ENCODE measurements around the gene CD38.
"Not testable (repeated sequence)": the region's sequence is repeated elsewhere in the genome, so short reads cannot be mapped to it uniquely, and the experiment has no call there.

CD38 gene

DNA sequence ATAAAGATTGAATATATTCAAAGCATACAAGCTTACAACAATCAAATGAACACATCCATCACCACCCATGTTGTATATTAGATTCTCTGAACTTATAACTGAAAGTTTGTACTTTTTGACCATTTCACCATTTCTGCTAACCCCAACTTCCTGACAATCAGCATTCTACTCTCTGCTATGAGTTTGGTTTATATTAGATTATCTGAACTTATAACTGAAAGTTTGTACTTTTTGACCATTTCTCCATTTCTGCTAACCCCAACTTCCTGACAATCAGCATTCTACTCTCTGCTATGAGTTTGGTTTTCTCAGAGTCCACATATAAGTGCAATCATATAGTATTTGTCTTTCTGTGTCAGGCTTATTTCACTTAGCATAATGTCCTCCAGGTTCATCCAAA, 15.7 kb upstream of the CD38 start:
- not testable (repeated sequence) for DNase-seq (ENCODE audit: low read depth)

DNA sequence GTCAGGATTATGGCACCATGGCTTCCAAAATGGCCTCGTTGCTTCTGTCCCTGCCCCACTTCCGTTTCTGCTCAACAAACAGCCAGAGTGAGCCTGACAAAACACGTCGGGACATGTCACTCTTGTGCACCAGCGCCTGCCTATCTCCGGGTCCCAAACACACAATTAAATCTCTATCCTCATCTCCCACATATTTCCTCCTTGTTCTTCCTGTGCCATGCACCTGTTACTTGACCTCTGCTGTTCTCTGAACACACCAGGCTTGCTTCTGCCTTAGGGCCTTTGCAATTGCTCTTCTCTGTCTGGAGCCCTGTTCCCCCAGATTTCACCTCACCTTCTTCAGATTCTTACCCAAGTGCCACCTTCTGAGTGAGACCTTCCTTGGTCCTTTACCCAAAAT, 12.7 kb upstream of the CD38 start:
- DNase-seq (ENCODE audit: low read depth) = no peak

GRCh38 chr4:15765910-15766697, 12.0 kb upstream of the CD38 start:
- no peak for DNase-seq (ENCODE audit: low read depth)

- no peak for DNase-seq (ENCODE audit: low read depth)
Measured at GRCh38 chr4:15766821-15767220, 11.3 kb upstream of the CD38 start.

DNA sequence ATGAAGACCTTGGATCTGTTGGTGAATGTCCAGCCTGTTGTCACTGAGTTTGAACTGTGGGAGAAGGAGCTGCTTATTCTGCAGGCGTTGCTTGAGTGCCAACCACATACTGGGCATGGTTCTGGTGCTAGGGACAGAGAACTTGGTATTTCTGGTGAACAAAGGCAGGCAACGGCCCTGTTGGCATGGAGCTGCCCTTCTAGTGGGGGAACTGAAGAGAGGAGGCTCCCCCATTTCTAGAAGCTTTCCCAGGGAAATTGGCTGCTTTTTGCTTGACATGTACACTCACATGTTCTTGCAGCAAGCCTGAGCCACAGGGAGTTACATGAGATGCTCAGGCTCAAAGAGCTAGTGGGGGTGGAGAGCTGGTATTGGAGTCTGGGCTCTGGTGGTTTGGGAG, 8.9 kb upstream of the CD38 start:
- no peak for DNase-seq (ENCODE audit: low read depth)

DNA sequence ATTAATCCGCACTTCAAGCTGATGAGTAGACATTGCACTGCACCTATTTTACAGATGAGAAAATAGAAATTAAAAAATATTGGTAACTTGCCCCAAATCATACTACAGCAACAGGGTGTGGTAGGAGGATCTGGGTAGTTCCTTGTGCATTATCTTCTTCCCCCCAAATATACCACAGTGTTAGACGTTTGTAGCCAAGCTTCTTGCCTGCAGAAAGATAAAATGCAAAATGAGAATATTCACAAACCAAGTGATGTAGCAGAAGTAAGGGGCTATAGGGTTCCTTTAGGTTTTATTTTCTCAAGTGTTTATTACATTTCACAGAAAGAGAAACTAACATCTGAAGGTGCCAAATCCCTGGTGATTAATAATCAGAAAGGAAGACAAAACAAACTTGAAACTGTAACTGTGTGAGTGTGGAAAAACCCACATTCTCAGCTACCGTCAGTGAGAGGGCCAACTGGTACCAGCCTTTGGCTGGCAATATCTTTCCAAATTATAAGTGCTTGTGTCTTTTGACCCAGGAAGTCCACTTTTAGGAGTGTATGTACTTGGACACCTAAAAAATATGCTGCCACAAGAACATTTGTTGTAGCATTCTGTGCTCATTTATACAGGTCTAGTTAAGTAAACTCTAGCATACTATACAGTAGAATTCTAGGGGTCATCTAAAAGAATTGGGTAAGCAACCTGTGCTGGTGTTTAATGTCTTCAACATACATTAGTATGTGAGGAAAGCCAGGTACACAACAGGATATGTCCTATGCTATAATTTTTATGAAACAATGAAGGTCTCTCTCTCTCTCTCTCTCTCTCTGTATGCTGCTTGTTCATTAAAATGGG, 6.7 kb upstream of the CD38 start:
- no peak for DNase-seq (ENCODE audit: low read depth)

- DNase-seq (ENCODE audit: low read depth) = no peak
Measured at GRCh38 chr4:15774020-15774420, 4.1 kb upstream of the CD38 start.

- DNase-seq (ENCODE audit: low read depth) = no peak
Measured at GRCh38 chr4:15776871-15777648, 1.1 kb upstream of the CD38 start.

DNA sequence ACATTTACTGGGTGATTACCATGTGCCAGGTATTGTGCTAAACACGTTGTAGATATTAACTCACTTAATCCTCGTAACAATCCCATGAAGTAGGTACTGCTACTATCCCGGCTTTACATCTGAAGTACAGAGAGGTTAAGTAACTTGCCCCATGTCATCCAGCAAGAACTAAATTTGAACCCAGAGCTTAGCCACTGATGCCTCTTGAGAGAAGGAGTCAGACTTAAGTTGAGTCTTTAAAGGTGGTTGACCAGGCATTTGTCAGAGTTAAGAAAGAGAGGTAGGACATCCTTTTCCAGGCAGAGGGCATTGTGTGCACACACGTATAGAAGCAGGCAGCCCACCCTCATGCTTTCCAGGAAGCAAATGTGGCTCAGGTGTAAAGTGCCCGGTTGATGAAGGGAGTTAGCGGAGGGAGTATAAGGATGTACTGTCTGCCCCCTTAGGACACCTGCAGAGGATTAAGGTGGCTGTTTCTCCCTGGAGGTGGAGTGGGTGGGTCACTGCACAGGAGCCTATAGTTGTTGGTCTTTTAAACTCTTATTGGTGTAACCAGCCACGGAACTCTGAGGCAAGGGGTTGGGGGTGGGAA, 335 bp upstream of the CD38 start:
- DNase-seq (ENCODE audit: low read depth) = no peak

DNA sequence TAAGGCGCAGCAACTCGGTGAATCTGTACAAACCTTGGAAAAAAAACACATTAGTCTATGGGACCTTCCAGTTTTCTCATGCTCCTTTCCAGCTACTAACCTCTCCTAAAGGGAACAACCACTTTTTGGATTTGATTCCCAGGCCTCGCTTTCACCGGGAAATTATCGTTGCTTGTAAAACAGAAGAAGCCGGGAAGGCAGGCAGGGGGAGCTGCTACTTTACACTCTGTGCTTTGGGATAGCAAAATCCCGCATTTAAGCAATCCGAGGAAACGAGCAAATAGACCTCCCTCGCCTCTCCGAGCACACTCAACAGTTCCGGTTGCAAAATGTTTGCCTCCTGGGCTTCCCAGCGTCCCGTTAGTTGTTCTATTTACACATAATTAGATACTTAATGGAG, 1.2 kb downstream of the CD38 start:
- DNase-seq (ENCODE audit: low read depth) = peak; percentile 33

- DNase-seq (ENCODE audit: low read depth) = no peak
Measured at GRCh38 chr4:15779809-15780208, 1.7 kb downstream of the CD38 start.

DNA sequence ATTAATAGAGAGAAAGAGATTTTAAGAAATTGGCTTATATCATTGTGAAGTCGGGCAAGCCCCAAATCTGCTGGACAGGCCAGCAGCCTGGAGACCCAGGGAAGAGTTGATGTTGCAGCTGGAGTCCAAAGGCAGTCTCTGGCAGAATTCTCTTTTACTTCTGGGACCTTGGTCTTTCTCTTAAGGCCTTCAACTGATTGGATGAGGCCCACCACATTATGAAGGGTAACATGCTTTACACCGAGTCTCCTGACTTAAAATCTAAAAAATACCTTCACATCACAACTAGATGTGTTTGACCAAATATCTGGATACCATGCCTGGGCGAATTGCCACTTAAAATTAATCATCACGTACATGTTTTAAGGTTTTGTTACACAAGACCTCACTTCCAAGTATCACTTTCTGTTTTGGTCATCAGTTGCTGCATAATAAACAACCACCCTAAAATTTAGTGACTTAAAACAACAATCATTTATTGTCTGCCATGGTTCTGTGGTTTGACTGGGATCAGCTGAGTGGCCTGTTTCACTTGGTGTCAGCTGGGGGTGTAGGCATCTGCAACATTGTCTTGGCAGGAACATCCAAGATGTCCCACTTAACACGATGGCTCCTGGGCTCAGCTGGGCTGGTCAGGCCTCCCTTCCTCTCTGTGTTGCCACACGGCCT, 3.4 kb downstream of the CD38 start:
- no peak for DNase-seq (ENCODE audit: low read depth)

DNA sequence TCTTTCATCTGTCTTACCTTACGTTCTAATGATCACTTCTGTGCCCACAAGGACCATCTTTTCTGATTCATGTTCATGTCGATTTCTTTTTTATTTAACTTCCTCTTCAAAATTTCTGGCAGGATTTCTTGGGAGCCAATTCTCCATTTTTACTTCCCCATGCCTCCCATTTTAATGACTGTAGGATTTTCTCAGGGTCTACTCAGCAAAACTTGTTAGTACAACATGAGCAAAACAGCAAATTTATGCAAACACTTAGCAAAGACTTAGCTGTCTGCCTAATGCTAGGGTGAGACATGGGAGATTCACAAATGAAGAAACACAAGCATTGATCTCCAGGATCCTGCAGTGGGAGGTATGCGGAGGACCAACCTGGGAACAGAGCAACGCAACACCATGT, 5.5 kb downstream of the CD38 start:
- DNase-seq (ENCODE audit: low read depth) = no peak

DNA sequence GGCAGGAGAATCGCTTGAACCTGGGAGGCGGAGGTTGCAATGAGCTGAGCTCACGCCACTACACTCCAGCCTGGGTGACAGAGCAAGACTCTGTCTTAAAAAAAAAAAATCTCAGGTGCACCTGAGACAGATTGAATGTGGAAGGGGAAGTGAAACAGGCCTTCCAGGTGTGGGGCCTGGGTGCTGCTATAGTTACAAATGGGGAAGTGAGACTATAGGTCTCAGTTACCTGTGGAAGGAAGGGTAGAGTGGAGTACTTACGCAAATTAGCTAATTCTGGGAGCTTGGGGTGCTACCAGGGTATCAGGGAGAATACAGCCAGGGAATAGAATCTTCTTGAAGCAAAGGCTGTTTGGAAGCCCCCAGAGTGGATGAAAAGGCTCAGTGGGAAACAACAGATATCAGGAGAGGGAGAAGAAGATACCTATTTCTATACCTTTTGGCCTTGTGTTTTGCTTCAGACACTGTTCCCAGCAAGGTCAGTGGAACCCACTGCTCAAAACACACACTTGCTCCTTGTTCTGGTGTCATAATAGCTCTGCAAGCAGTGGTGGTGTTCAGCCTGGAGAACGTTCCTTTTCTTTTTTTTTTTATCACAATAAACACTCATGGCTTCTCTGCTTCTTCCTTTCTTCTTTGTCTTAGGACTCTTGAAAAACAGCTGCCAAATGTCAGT, 7.0 kb downstream of the CD38 start:
- no peak for DNase-seq (ENCODE audit: low read depth)

- no peak for DNase-seq (ENCODE audit: low read depth)
Measured at GRCh38 chr4:15786743-15787142, 8.6 kb downstream of the CD38 start.

DNA sequence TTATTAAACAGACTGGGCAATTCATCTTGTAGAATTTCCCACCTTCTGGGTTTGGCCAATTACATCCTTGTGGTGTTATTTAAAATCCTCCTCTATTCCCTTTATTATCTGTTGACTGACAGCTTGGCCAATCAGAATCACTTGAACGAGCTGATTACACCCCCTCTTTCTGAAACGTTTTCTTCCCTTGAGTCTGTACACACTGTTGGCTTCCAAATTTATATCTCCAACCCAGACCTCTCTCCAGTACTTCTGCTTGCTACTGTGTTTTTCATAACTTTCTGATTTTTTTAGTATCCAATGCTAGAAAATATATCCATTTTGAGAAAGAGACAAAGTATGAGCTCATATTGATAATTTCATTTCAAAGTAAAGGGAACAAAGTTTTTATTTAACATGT, 14.8 kb downstream of the CD38 start:
- DNase-seq (ENCODE audit: low read depth) = no peak

- DNase-seq (ENCODE audit: low read depth) = no peak
Measured at GRCh38 chr4:15793506-15794363, 15.6 kb downstream of the CD38 start.

GRCh38 chr4:15794426-15794825, 16.3 kb downstream of the CD38 start:
- no peak for DNase-seq (ENCODE audit: low read depth)

DNA sequence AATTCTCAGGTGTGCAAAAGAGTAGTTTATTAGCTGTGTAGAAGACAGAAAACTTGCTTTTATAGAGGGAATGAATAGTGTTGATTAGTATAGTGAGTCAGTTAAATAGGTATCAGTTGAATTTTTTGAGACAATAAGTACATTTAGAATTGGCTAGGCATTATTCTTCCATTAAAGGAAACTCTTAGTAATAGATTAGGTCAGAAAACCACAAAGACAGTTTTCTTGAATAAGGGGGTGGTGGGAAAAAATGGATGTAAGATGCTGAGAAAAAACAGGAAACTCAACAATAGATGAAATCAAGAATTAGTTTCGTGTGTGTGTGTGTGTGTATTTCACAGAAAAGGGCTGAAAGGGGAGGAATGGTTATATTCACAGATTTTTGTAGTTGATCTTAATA, 16.8 kb downstream of the CD38 start:
- DNase-seq (ENCODE audit: low read depth) = no peak

DNA sequence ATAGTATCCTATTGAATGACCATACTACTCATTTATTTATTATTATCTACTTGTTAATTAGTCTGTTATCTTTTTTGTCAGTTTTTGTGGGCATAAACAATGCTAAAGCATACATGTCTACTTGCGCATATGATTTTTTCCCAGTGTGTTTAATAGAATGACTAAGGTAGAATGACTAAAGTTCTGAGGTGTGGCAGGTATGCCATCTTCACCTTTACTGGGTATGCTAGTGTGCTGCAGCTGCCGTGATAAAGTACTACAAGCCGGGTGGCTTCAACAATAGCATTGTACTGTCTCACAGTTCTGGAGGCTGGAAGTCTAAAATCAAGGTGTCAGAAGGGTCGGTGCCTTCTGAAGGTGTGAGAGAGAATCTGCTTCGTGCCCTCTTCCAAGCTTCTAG, 19.2 kb downstream of the CD38 start:
- no peak for DNase-seq (ENCODE audit: low read depth)
